Measurements from ENCODE around the gene RAB9B.

Gene RAB9B

GRCh38 chrX:103779141-103779789 lies 52.8 kb downstream of the RAB9B start:
- DNase-seq (ENCODE audit: low spot score), result no peak
- in situ Hi-C loops (cut with MboI; ENCODE audit: low pct_unique_long_range_greater_than_20kb, low sequenced_read_pairs, unreplicated experiment), result no loop called here
- TF ChIP-seq CTCF (IDR thresholded peaks at IDR 0.05; ENCODE audit: extremely low read depth, insufficient read depth, missing control alignments), result no peak

- no peak for DNase-seq (ENCODE audit: low spot score)
- in situ Hi-C loops (cut with MboI; ENCODE audit: low pct_unique_long_range_greater_than_20kb, low sequenced_read_pairs, unreplicated experiment), result no loop called here
- no peak for TF ChIP-seq CTCF (IDR thresholded peaks at IDR 0.05; ENCODE audit: extremely low read depth, insufficient read depth, missing control alignments)
These were observed 55.5 kb downstream of the RAB9B start, which contains the start of gene PLP1 for GRCh38 chrX:103776546-103776945. TSS of gene PLP1 (plus strand) at chrX:103776840. CDS start at chrX:103776996, 156 bp downstream.

DNA sequence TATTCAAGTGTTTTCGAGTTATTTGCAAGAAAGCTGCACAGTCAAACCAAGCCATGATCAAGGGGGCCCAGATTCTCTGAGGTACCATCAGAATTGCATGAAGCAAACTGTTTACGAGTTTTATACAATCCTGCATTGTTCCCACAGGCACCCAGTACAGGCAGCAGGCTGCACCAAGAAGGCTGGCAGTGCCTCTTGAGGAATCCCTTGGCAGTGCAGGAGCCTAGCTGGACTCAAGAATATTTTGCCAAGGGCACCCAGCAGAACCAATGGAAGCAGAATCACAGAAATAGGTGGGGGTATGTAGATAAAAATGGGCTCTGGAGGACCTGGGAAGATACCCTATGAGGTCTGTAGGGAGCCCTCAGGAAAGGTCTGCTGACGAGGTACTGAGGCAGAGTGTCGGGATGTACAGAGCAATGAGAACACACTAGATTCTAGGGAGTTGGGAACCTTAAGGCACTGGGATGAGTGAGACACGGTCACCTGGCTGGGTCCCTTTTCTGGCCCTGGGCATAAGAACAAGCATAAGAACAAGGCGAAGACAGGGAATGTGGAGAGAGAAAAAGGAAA lies 57.9 kb downstream of the RAB9B start:
- in situ Hi-C loops (cut with MboI; ENCODE audit: low pct_unique_long_range_greater_than_20kb, low sequenced_read_pairs, unreplicated experiment), result no loop called here
- TF ChIP-seq CTCF (IDR thresholded peaks at IDR 0.05; ENCODE audit: extremely low read depth, insufficient read depth, missing control alignments), result no peak
- no peak for DNase-seq (ENCODE audit: low spot score)

DNA sequence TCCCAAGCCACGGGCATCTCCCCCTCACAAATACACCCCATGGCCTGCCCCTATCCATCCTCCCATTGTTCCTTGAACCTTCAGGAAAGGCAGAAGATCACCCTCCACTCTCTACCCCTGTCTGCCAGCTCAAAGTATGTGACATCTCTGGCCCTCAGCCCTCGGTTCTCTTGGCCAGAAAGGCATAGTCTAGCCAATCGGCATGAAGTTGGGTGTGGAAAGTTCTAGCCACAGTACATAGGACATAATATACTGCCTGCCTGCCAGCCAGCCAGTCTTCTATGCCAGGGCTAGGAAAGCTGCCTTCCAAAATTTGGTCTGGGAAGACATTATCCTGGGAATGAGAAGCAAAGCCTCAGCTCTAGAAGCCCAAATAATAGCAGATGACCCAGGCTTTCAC lies 58.6 kb downstream of the RAB9B start:
- no peak for DNase-seq (ENCODE audit: low spot score)
- in situ Hi-C loops (cut with MboI; ENCODE audit: low pct_unique_long_range_greater_than_20kb, low sequenced_read_pairs, unreplicated experiment), result no loop called here
- TF ChIP-seq CTCF (IDR thresholded peaks at IDR 0.05; ENCODE audit: extremely low read depth, insufficient read depth, missing control alignments), result no peak
